C1 segment of cervical spinal cord (tissue), 14 donors: ENCODE data around the gene IL3RA.

Experiments
- DNase-seq, 14 donors: peaks; one replicate each; lab custom pipeline; 2025; lab: John Stamatoyannopoulos, UW

IL3RA gene

DNA sequence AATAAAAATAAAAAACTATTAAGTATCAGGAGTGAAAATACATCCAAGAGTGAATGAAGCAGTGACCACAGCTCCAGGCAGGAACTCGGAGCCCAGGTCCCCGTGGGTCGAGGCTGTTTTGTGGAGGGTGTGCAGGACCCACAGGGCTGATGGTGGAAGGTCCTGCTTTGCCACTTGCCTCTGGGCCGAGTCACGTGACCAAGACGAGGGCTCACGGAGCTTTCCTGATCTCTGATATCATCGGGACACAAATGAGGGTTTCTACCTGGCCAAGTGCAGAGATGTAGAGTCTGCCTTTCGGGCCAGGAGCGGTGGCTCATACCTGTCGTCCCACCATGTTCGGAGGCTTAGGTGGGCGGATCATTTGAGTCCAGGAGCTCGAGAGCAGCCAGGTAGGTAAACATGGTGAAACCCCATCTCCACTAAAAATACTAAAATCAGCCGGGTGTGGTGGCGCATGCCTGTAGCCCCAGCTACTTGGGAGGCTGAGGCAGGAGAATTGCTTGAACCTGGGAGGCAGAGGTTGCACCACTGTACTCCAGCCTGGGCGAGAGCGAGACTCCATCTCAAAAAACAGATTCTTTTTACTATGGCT, 48.2 kb downstream of the IL3RA start:
- DNase-seq = no peak

DNA sequence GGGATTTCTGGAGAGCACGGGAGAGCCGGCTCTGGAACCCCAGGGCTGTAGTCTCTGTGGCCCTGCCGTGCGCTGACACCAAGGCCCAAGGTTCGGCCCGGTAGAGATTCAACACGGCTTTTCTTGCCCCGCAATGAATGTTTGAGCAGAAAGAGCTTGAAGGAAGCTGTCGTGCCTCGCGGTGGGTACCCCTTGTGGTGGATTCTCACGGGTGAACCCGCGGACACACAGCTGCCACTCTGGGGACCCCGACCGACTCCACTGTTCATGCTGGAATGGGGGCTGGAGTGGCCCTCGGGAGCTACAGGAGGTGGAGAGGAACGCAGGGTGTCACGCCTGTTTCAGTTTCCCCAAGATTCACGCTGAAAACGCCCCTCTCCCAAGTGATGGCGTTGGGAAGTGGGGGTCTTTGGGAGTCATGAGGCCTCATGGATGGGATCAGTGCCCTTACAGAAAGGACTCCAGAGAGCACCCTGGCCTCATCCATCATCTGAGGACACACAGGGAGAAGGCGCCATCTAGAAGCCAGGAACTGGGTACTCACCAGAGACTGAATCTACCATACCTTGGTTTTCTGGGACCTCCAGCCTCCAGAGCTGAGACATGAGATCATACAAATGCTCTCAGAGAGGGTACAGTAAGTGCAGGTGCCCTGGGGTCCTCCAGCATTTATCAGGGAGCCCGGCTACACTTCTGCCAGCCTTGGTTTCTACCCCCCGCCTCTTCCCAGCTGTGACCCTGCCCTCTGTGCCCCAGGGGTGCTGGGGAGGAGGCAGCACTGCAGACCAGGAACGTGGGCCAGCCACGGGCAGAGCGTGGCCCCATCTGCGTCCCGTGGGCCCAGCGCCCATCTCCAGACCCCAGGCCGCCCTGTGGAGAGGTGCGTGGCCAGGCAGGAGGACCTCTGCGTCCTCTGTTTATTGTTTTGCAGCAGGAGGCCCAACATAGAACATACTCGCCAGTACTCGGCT, 49.0 kb downstream of the IL3RA start:
- no peak for DNase-seq

DNA sequence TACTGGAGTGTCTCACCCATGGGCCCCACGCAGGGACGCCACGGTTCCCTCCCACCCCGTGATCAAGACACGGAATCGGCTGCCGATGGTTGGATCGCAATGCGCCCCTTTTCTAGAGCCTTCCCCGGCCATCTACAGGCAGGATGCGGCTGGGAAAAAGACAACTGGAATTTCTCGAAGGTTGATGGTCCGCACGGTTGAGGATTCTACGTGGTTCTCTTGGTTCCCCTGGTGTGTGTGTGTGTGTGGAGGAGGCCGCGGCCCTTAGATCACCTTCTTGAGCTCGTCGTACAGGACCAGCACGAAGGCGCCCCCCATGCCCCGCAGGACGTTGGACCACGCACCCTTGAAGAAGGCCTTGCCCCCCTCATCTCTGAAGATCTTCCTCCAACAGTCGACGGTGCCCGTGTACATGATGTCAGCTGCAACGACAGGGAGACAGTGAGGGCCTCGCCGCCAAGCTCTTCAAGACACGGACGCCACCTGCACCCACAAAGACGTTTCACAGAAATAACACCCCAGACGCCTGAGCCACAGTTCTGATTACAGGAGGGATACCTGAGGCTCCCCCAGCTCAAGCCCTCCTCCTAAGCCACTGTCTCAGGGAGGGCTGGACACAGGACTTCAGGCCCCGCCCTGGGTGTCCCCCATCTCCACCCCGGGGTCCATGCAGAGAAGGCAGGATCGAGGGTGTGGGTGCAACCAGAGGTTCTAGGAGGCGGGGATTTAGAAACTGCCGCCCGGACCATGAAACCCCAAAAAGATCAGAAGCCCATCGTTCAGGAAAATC, 49.9 kb downstream of the IL3RA start:
- DNase-seq = no peak

DNA sequence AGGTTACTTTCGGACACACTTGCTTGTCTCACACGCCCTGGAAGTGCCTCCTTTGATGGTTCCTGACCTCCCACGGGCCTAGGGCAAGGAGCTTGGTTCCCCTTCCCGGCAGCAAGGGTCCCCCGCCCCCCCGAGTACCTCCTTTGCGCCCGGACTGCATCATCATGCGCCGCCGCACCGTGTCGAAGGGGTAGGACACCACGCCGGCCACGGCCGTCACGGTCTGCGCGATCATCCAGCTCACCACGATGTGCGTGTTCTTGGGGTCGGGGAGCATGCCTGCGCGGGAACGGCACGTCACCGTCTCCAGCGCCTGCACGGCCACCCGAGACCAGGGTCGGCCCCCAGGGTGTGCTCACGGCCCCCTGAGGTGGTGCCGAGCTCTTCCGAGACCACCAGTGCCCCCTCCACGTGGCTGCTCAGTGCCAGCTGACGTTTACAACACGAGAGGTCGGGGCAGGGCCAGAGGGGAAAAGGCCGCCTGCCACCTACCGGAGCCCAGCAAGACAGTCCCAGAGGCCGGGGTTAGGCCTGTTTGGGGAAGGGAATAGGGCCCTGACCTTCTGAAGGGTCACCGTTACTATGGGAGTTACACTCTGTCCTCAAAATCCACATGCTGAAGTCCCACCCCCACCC, 50.7 kb downstream of the IL3RA start:
- no peak for DNase-seq

DNA sequence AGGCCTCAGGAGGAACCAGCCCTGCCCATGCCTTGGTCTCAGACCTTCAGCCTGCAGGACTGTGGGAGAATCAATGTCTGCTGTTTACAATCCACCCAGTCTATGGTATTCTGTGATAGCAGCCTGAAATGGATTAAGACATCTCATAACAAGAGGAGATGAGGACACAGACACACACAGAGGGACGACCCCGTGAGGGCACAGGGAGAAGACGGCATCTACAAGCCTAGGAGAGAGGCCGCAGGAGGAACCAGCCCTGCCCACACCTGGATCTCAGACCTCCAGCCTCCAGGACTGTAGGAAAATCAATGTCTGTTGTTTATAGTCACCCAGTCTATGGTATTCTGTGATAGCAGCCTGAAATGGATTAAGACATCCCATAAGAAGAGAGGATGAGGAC, 52.1 kb downstream of the IL3RA start:
- no peak for DNase-seq

DNA sequence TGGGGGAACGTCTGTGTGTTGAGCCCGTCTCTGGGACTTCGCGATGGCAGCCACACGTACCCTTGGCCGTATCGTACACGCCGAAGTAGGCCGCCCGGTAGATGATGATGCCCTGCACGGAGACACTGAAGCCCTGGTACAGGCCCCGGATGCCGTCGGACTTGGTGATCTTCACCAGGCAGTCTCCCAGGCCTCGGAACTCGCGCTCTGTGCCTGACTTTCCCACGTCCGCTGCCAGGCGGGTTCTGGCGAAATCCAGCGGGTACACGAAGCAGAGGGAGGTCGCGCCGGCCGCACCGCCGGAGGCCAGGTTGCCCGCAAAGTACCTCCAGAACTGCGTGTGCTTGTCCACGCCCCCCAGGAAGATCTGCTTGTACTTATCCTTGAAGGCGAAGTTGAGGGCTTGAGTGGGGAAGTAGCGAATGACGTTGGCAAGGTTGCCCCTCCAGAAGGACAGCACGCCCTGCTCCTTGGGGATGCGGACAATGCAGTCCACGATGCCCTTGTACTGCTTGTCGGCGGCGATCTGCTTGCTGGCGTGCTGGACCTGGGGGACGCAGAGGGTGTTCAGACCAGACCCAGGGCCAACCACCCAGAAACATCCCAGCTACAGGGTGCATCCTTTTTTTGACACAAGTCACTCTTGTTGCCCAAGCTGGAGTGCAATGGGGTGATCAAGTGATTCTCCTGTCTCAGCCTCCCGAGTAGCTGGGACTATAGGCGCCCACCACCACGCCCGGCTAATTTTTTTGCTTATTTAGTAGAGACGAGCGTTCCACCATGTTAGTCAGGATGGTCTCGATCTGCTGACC, 52.8 kb downstream of the IL3RA start:
- no peak for DNase-seq

DNA sequence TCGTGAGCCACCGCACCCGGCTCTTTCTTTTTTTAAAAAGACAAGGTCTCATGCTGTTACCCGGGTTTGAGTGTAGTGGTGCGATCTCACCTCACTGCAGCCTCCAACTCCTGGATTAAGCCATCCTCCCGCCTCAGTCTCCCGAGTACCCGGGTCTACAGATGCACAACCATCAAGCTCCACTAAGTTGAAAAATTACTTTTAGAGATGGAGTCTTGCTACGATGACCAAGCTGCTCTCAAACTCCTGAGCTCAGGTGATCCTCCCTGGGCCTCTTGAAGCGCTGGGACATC, 53.4 kb downstream of the IL3RA start:
- no peak for DNase-seq

DNA sequence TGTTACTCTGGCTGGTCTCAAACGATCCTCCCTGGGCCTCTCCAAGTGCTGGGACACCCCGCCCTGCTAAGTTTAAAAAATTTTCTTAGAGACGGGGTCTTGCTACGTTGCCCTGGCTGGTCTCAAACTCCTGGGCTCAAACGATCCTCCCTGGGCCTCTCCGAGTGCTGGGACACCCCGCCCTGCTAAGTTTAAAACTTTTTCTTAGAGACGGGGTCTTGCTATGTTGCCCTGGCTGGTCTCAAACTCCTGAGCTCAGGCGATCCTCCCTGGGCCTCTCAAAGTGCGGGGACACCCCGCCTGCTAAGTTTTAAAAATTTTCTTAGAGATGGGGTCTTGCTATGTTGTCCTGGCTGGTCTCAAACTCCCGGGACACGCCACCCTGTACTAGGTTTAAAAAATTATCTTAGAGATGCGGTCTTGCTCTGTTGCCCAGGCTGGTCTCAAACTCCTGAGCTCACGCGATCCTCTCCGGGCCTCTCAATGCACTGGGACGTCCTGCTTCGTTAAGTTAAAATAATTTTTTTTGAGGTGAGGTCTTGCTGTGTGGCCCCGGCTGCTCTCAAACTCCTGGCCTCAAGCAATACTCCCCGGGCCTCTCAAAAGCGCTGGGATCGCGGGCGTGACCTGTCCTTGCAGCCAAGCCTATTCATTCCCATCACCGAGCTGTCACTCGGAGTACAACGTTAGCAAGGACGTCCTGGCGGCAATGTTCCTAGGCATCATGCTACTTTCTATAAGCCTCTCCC, 54.2 kb downstream of the IL3RA start:
- DNase-seq = no peak

DNA sequence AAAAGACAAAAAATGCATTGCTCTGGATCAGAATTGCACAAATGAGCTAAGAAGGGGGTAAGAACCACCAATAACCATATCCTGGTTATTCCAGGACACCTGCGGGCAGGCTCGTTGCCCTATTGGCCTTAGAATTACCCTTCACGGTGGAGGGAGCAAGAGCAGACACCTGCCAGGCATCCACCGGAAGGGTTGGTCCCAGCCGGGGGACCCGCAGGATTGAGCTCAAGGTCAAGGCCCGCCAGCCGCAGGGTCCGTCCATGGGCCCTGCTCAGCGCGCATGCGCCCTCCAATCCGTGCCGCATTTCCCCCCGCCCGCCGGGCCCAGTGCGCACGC, 54.8 kb downstream of the IL3RA start:
- no peak for DNase-seq

DNA sequence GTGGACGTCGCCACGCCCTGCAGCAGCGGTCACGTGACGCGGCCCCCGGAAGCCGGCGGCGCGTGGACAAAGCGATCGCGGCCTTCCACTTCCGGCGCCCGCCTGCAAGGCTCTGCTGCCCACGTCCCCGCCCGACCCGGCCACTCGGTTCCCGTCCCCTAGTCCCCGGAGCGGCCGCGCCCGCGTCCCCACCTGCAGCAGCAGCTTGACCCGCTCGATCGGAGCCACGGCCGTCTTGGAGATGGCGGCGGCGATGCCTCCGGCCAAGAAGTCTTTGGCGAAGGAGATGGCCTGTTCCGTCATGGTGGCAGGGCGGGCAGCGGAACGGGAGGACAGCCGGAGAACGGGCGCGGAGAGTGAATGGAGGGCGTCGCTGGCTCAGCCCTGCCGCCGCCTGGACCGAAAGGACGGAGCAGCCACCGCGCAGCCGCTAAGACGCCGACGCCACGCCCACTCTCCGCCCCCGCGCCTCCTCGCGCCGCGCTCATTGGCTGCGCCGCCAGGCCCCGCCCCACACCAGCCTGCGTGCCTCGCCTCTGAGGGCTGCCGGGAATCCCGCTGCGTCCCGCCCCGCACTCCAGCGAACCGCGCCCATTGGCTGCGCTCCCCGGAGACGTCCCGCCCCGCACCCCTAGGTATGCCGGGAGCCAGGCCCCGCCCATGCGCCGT, 55.3 kb downstream of the IL3RA start, which contains the start of gene SLC25A6:
Gene SLC25A6 (minus strand): TSS at position 407 of the 669 bp plus-strand sequence. CDS start 104 bp downstream, at position 303.
- no peak for DNase-seq

DNA sequence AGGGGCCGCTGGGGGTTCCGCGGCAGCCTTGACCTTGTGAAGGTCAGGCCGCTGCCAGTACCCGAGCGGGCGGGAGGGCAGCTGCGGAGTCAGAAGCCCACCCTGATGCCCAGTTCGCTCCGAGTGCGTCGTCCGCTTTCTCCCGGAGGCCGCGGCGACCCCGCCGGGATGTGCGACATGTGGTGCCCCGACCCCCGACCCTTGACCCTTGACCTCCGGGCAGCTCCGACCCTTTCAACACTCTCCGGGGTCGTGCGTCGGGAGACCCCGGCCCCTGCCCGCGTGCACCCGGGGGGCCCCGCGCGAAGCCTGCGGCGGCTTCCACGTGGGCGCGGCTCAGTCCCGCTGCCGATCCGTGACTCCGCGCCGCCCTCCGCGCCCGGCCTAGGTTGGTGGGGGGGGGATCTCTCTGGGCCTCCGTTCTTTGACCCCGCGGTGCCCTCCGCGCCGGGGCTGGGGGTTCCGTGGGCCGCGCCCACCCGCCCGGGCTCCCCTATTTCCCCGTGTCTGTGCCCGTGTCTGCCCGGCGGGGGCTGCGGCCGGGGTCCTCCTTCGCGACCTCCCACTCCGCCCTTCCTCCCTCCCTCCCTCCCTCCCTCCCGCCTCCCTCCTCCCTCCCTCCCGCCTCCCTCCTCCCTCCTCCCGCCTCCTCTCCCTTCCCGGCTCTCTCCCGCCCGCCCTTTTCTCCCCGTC, 55.9 kb downstream of the IL3RA start:
- no peak for DNase-seq

DNA sequence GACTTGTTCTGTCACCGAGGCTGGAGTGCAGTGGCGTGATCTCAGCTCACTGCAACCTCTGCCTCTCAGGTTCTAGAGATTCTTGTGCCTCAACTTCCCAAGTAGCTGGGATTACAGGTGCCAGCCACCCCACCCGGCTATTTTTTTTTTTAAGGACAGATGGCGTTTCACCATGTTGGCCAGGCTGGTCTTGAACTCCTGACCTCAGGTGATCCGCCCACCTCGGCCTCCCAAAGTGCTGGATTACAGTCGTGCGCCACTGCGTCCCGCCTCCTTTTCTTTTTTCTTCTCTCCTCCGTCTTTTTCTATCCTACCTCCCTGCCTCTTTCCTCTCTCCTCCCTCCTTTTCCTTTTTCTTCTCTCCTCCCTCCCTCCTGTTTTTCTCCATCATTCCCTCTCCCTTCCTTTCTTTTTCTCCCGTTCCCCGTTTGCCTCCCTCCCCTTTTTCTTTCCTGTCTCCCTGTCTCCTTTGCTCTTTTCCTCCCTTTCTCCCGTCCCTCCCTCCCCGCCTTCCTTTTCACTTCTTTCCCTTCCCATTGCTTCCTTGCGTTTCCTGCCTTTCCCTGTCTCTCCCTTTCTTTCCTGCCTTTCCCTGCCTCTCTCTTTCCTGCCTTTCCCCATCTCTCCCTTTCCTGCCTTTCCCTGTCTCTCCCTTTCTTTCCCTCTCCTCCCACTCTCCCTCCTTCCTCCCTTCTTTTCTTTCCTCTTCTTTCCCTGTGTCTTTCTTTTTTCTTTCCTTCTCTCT, 57.5 kb downstream of the IL3RA start:
- no peak for DNase-seq

DNA sequence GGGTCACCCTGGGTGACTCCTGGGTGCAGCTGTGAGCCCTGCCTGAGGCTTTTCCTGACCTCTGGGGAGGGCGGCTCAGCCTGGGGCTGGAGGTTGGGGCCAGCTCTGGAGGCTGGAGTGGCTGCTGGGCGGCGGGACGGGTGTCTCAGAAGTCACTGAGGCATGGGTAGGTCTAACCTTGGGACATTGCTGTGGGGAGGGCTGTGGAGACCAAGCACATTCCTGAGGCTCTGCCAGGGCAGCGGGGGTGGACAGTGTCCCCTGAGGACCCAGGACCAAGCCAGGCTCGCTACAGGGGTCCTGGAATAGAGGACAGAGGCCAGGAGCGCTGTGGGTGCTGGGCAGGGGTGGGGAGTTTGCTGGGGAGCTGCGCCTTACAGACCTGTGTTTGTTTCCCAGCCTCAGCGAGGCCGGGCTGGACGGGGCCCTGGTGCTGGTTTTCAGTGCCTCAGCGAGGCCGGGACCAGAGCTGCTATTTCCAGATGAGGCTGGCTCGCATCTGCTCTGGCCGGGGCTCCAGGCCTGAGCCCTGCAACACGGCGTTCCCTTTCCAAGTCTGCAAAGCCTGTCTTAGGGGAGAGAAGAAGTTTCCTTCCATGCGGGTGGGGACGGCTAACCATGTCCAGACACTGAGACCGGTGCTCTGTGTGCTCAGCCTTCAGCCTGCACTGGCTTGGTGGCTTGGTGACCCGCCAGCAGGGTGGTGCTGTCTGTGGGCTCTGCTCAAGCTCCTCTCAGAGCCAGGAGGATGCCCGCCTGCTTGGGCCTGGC, 58.3 kb downstream of the IL3RA start:
- no peak for DNase-seq

DNA sequence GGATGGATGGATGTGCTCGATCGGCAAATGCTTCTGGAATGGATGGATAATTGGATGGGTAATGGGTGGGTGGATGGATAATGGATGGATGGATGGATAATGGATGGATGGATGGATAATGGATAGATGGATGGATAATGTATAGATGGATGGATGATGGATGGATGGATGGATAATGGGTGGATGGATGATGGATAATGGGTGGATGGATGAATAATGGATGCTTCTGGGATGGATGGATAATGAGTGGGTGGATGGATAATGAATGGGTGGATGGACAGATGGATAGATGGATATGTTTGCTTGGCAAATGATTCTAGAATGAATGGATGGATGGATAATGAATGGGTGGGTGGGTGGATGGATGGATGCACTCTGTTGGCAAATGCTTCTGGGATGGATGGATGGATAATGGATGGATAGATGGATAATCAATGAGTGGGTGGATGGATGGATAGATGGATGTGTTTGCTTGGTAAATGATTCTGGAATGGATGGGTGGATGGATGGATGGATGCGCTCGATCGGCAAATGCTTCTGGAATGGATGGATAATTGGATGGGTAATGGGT, 59.1 kb downstream of the IL3RA start:
- no peak for DNase-seq

DNA sequence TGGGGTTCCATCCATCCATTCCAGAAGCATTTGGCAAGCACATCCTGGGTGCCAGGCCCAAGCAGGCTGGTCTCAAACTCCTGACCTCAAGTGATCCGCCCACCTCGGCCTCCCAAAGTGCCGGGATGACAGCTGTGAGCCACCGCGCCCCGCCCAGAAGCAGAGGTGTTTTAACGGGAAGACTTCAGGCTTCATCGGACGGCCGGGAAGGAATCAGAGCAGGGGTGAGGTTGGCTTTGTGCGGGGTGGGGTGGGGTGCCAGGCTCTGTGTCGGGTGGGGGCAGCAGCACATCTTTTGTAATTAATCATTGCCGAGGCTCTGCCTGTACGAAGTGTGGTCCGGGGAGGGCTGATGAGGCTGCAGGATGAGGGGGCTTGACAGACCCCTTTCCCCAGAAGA, 60.4 kb downstream of the IL3RA start:
- no peak for DNase-seq

DNA sequence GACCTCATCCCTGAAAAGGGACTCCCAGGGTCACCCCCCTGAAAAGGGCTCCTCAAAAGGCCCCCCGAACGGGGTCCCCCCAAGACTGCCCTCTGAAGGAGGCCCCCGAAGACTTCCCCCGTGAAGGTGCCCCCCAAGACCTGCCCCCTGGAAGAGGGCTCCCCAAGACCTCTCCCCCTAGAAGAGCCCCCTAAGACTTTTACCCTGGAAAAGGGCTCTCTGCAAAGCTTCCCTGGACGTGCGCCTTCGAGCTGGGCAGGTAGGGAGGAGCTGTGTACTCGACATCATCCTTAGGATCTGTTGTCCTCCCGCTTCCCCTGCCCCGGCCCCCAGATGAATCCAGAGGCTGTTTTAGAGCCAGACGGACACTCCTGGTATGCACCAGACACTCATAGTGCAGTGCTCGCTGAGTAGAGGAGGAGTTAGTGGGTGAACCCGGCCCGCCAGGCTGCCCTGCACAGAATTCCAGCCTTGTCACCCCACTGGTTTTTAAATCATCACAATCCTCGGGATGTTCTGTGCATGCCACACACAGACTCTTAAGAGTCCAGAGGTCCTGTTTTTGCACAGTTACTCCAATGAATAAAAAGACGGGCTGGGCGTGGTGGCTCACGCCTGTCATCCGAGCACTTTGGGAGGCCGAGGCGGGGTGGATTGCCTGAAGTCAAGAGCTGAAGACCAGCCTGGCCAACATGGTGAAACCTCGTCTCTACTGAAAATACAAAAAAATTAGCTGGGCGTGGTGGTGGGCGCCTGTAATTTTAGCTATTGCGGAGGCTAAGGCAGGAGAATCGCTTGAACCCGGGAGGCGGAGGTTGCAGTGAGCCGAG, 61.1 kb downstream of the IL3RA start:
- DNase-seq = no peak
